CD4-positive, alpha-beta T cell treated with Interleukin-4 for 4 hours (primary cell): ENCODE results near the gene GJB4.
"Not testable (repeated sequence)": the region's sequence is repeated elsewhere in the genome, so short reads cannot be mapped to it uniquely, and the experiment has no call there.

Experiments used
- DNase-seq: peaks from one replicate; pipeline ENCODE4 v3.0.0-alpha.2; 2020

Gene GJB4

GRCh38 chr1:34747638-34747941 is 11.9 kb upstream of the GJB4 start:
- no peak for DNase-seq

- no peak for DNase-seq
These were observed 9.5 kb upstream of the GJB4 start for GRCh38 chr1:34749992-34750391.

- no peak for DNase-seq
These were observed 8.9 kb upstream of the GJB4 start for GRCh38 chr1:34750610-34751009.

- no peak for DNase-seq
These were observed 6.4 kb upstream of the GJB4 start for GRCh38 chr1:34753163-34753562.

GRCh38 chr1:34754964-34755637 is 4.4 kb upstream of the GJB4 start, which contains the start of gene GJB5:
GJB5 (plus strand) TSS chr1:34755047; CDS start chr1:34757331, 2,284 bp downstream.
- no peak for DNase-seq

- DNase-seq: no peak
These were observed 3.6 kb upstream of the GJB4 start for GRCh38 chr1:34755961-34756360.

- no peak for DNase-seq
These were observed 2.2 kb upstream of the GJB4 start for GRCh38 chr1:34757386-34757785.

GRCh38 chr1:34758751-34759150 is 789 bp upstream of the GJB4 start:
- no peak for DNase-seq

GRCh38 chr1:34761176-34761761 is 1.7 kb downstream of the GJB4 start:
- DNase-seq: no peak

GRCh38 chr1:34761776-34762307 is 2.3 kb downstream of the GJB4 start:
- DNase-seq: no peak

- DNase-seq: no peak
These were observed 3.1 kb downstream of the GJB4 start for GRCh38 chr1:34762474-34763141.

- no peak for DNase-seq
These were observed 3.7 kb downstream of the GJB4 start for GRCh38 chr1:34763142-34763781.

GRCh38 chr1:34768856-34769255 is 9.3 kb downstream of the GJB4 start:
- no peak for DNase-seq

- DNase-seq: no peak
These were observed 11.5 kb downstream of the GJB4 start for GRCh38 chr1:34770891-34771504.

GRCh38 chr1:34771573-34772371 is 12.2 kb downstream of the GJB4 start:
- DNase-seq: no peak

- not testable (repeated sequence) for DNase-seq
These were observed 13.6 kb downstream of the GJB4 start for GRCh38 chr1:34773114-34773513.

- no peak for DNase-seq
These were observed 15.4 kb downstream of the GJB4 start for GRCh38 chr1:34774957-34775356.

GRCh38 chr1:34776911-34777310 is 17.4 kb downstream of the GJB4 start:
- no peak for DNase-seq

- DNase-seq: no peak
These were observed 18.2 kb downstream of the GJB4 start for GRCh38 chr1:34777519-34778321.

- DNase-seq: no peak
These were observed 18.8 kb downstream of the GJB4 start for GRCh38 chr1:34778381-34778780.

GRCh38 chr1:34779005-34779404 is 19.5 kb downstream of the GJB4 start:
- no peak for DNase-seq

- no peak for DNase-seq
These were observed 20.0 kb downstream of the GJB4 start for GRCh38 chr1:34779526-34779925.
